ENCODE results near the gene APP.

Gene APP

GRCh38 chr21:25931765-25932164 lies 238.8 kb downstream of the APP start (continued):
- TF ChIP-seq ZNF26 (tag by site-specific recombination; IDR thresholded peaks at IDR 0.05) = no peak
- TF ChIP-seq ZNF311 (tag by site-specific recombination; IDR thresholded peaks at IDR 0.05; ENCODE audit: borderline replicate concordance) = no peak
- TF ChIP-seq PRDM2 (tag by site-specific recombination; IDR thresholded peaks at IDR 0.05; ENCODE audit: borderline replicate concordance) = no peak
- no peak for TF ChIP-seq ZNF148 (tag by site-specific recombination; IDR thresholded peaks at IDR 0.05; ENCODE audit: borderline replicate concordance)
- TF ChIP-seq YY1 (tag by site-specific recombination; IDR thresholded peaks at IDR 0.05) = no peak
- no peak for TF ChIP-seq ZNF433 (tag by site-specific recombination; IDR thresholded peaks at IDR 0.05; ENCODE audit: low read depth)
- TF ChIP-seq SETDB1 (IDR thresholded peaks at IDR 0.05; ENCODE audit: insufficient read length, low read length) = no peak

GRCh38 chr21:25929856-25930520 lies 240.6 kb downstream of the APP start:
- Histone ChIP-seq H3K4me3 (ENCODE audit: low read depth, low read length) (no peak overlapping the region), H3K9me3 (ENCODE audit: control insufficient read depth, insufficient read depth, low read depth, low read length) (no peaks in the 10 kb centered on the region), H3K4me1 (ENCODE audit: control insufficient read depth, insufficient read depth, low read length) (no peaks in the 10 kb centered on the region), H3K27ac (ENCODE audit: extremely low read depth, low read depth, low read length) (no peak overlapping the region), H3K36me3 (ENCODE audit: control insufficient read depth in 2 of 2, insufficient read depth in 1 of 2, low read length in 2 of 2) (no peaks in the 10 kb centered on the region; a peak in 1 of 3 replicates)
- CTCF ChIA-PET = interaction anchor here (0.6 to 0.9 kb wide), 3 partner anchors 34 to 322 kb away, joined by 3 to 4 read pairs (median 4); no protein-coding TSS in a partner anchor
- POLR2A ChIA-PET = no interaction called here
- TF ChIP-seq ZNF621 (tag by site-specific recombination; IDR thresholded peaks at IDR 0.05) (no peak), ZBTB17 (tag by site-specific recombination; IDR thresholded peaks at IDR 0.05) (no peak), INSM2 (tag by site-specific recombination; IDR thresholded peaks at IDR 0.05) (no peak), TCF7L2 (IDR thresholded peaks at IDR 0.05; ENCODE audit: borderline replicate concordance, low read depth, low read length) (no peak), TRIM28 (IDR thresholded peaks at IDR 0.05; ENCODE audit: borderline replicate concordance, low read length) (no peak), ZNF596 (tag by site-specific recombination; IDR thresholded peaks at IDR 0.05) (no peak), ZNF341 (tag by site-specific recombination; IDR thresholded peaks at IDR 0.05; ENCODE audit: low read depth) (no peak), ZNF335 (tag by site-specific recombination; conservative IDR thresholded peaks at IDR 0.05) (no peak), PRDM10 (tag by site-specific recombination; IDR thresholded peaks at IDR 0.05) (no peak), ZNF792 (tag by site-specific recombination; IDR thresholded peaks at IDR 0.05) (no peak), ZEB2 (tag by site-specific recombination; IDR thresholded peaks at IDR 0.05) (no peak)

Data from HEK293 (cell line).